Measurements from ENCODE around the gene CCND2. TPM values are rescaled to one million over a fixed set of nuclear protein-coding genes. Genes with fewer than 3 reads are reported as not detected.

Gene CCND2
- total and polyA plus RNA-seq, 2 of the 4 experiments (the other 2 are of a cell fraction): 1.1 to 2.3 TPM

DNA sequence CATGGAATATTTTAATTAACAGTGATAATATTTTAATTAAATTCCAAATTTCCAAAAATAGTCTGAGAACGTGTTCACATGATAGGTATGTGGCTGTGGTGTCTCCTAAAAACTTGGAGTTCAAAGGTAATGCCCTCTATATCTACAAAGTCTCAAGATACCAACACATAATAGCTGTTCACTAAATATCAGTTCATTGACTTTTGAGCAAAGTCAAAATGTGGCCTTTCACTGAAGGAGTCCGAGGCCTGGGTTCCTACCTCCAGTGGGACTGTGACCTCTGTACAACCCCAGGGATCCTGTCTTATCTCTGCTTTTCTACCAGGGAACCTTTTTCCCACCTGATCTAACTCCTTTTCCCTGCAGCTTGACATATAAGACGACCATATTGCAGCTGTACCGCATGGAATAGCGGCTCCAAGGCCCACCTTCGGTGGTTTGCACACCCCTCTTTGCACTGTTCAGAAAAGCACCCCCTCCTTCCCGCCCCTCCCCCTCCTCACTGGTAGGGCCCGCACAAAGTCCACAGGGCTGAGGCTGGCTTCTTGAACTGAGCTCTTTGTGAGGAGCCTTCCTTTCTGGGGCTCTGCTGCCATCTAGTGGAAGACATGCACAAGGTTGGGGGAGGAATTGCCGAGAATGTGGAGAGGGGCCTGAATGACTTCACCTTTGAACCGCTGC is 3.1 kb downstream of the CCND2 start (continued):
- TF ChIP-seq CEBPB (IDR thresholded peaks at IDR 0.05; ENCODE audit: low read depth, low read length): no peak

DNA sequence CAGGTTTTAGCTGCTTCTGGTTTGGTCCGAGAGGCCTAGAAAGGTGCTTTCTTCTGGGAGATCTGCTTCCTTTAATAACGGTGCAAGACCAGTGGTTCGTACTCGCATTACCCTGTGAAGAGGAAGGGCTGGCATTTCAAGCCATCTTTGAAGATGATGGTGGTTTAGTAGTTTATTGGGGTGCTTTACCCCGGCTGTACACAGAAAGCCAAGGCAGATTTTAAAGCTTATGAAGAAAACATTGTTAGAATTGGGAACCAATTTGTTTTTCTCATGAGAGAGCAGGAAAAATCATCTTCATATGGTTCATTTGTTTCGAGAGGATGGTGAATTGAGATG is 3.6 kb downstream of the CCND2 start:
- no peak overlapping the region for H3K4me3 ChIP-seq (ENCODE audit: insufficient read depth, low read depth, low read length)
- H4K5ac ChIP-seq (ENCODE audit: low read depth, low read length): no peak overlapping the region
- ATAC-seq (ENCODE audit: low read depth) (no peak), DNase-seq (no peak)
- H2AK9ac ChIP-seq (replicated peaks; ENCODE audit: low read depth, low read length, poor library complexity): no peak overlapping the region
- ChIA-PET CTCF (interaction anchor here (0.8 to 3.1 kb wide), 27 partner anchors 10 to 403 kb away, joined by 3 to 37 read pairs (median 5); no protein-coding TSS in a partner anchor), POLR2A (ENCODE audit: unreplicated experiment) (no interaction called here)
- H3K79me1 ChIP-seq (ENCODE audit: low read depth in 1 of 2, low read length in 2 of 2): no peaks in the 10 kb centered on the region
- no peak overlapping the region for H2BK20ac ChIP-seq (ENCODE audit: low read depth, low read length)
- no peak overlapping the region for H3K56ac ChIP-seq (ENCODE audit: extremely low read depth, insufficient read depth, low read length)
- in situ Hi-C loops (cut with MboI; ENCODE audit: low sequenced_read_pairs) (loop anchor here (5.0 kb wide), 2 partner anchors 170 to 390 kb away; no protein-coding TSS in a partner anchor), intact Hi-C loops (cut with micrococcal nuclease) (loop anchor here (1.0 to 5.0 kb wide), 6 partner anchors 170 to 977 kb away; no protein-coding TSS in a partner anchor), dilution Hi-C loops (cut with HindIII; ENCODE audit: low sequenced_read_pairs, unreplicated experiment) (no loop called here)
- H3K9me3 ChIP-seq (ENCODE audit: control insufficient read depth, insufficient read depth, low read length): no peaks in the 10 kb centered on the region; the same call in 1 of the 2 replicates
- no CpG with 5 or more reads among the region's 6 CpGs for WGBS, 2 experiments (ENCODE audit: extremely low coverage in 2 of 2, insufficient read length in 1 of 2)
- no peak overlapping the region; the same call in 1 of the 2 replicates for H3K4me2 ChIP-seq (ENCODE audit: low read depth, low read length)
- H3K9ac ChIP-seq (ENCODE audit: low read depth, low read length): no peak overlapping the region
- H2BK5ac ChIP-seq (ENCODE audit: low read depth, low read length, poor library complexity, severe bottlenecking): no peak overlapping the region
- H3K14ac ChIP-seq (replicated peaks; ENCODE audit: low read depth, low read length): no peak overlapping the region
- H4K91ac ChIP-seq (ENCODE audit: insufficient read depth, low read depth, low read length): no peak overlapping the region
- no peak overlapping the region for H3K23ac ChIP-seq (ENCODE audit: low read depth, low read length)
- H4K8ac ChIP-seq (ENCODE audit: low read depth in 2 of 2, low read length in 2 of 2): no peak overlapping the region
- H4K20me1 ChIP-seq (ENCODE audit: insufficient read depth, low read length): no peaks in the 10 kb centered on the region
- no peak overlapping the region for H3K18ac ChIP-seq (ENCODE audit: low read depth, low read length)
- H3K27ac ChIP-seq (ENCODE audit: insufficient read depth, low read length): no peak overlapping the region
- no peak overlapping the region for H2AK5ac ChIP-seq (ENCODE audit: low read depth, low read length)
- H3K27me3 ChIP-seq (ENCODE audit: control insufficient read depth, insufficient read depth, low read length): peaks cover 42% of the 10 kb centered on the region
- peaks cover 3% of the 10 kb centered on the region; the same call in 1 of the 2 replicates for H3K4me1 ChIP-seq (ENCODE audit: control insufficient read depth, insufficient read depth, low read length)
- no peak overlapping the region for H2BK15ac ChIP-seq (ENCODE audit: low read depth, low read length)
- no peak overlapping the region for H2BK120ac ChIP-seq (ENCODE audit: low read depth, low read length)
- H2AFZ ChIP-seq (replicated peaks; ENCODE audit: low read length, poor library complexity): no peak overlapping the region
- H3K9me1 ChIP-seq (ENCODE audit: insufficient read depth, low read length): no peaks in the 10 kb centered on the region
- no TSS peak for BruUV-seq (replicated peaks)
- no peaks in the 10 kb centered on the region; the same call in 1 of the 2 replicates for H3K36me3 ChIP-seq (ENCODE audit: control insufficient read depth, insufficient read depth, low read length)
- H3K4ac ChIP-seq (ENCODE audit: low read depth, low read length): no peak overlapping the region
- TF ChIP-seq RAD21 (IDR thresholded peaks at IDR 0.05; ENCODE audit: low read length): no peak
- TF ChIP-seq, protein P1, sequence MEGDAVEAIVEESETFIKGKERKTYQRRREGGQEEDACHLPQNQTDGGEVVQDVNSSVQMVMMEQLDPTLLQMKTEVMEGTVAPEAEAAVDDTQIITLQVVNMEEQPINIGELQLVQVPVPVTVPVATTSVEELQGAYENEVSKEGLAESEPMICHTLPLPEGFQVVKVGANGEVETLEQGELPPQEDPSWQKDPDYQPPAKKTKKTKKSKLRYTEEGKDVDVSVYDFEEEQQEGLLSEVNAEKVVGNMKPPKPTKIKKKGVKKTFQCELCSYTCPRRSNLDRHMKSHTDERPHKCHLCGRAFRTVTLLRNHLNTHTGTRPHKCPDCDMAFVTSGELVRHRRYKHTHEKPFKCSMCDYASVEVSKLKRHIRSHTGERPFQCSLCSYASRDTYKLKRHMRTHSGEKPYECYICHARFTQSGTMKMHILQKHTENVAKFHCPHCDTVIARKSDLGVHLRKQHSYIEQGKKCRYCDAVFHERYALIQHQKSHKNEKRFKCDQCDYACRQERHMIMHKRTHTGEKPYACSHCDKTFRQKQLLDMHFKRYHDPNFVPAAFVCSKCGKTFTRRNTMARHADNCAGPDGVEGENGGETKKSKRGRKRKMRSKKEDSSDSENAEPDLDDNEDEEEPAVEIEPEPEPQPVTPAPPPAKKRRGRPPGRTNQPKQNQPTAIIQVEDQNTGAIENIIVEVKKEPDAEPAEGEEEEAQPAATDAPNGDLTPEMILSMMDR (conservative IDR thresholded peaks at IDR 0.05; ENCODE audit: low read depth, low read length): no peak
- TF ChIP-seq BHLHE40 (IDR thresholded peaks at IDR 0.05; ENCODE audit: low read depth, low read length): no peak
- no peak for TF ChIP-seq RCOR1 (IDR thresholded peaks at IDR 0.05; ENCODE audit: insufficient replicate concordance, low read length)
- TF ChIP-seq CHD1 (IDR thresholded peaks at IDR 0.05; ENCODE audit: low read depth, low read length): no peak
- TF ChIP-seq, protein P2, sequence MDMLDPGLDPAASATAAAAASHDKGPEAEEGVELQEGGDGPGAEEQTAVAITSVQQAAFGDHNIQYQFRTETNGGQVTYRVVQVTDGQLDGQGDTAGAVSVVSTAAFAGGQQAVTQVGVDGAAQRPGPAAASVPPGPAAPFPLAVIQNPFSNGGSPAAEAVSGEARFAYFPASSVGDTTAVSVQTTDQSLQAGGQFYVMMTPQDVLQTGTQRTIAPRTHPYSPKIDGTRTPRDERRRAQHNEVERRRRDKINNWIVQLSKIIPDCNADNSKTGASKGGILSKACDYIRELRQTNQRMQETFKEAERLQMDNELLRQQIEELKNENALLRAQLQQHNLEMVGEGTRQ (IDR thresholded peaks at IDR 0.05; ENCODE audit: low read depth, low read length): no peak
- TF ChIP-seq POLR2A (IDR thresholded peaks at IDR 0.05; ENCODE audit: low read depth, low read length): no peak
- TF ChIP-seq MAFK (IDR thresholded peaks at IDR 0.05; ENCODE audit: low read depth, low read length): no peak
- TF ChIP-seq SMC3 (IDR thresholded peaks at IDR 0.05; ENCODE audit: low read depth, low read length): no peak
- TF ChIP-seq CEBPB (IDR thresholded peaks at IDR 0.05; ENCODE audit: low read depth, low read length): no peak
- TF ChIP-seq RFX5 (IDR thresholded peaks at IDR 0.05; ENCODE audit: low read depth, low read length): no peak
- no peak for TF ChIP-seq MAZ (IDR thresholded peaks at IDR 0.05; ENCODE audit: borderline replicate concordance, low read depth, low read length)
- TF ChIP-seq NFE2L2 (IDR thresholded peaks at IDR 0.05; ENCODE audit: low read depth, low read length): no peak
- no peak for TF ChIP-seq MXI1 (IDR thresholded peaks at IDR 0.05; ENCODE audit: borderline replicate concordance, low read depth, low read length)

Measured in IMR-90 (cell line).